Measurements from ENCODE around the gene USP20.

- TF ChIP-seq EZH2phosphoT487 (IDR thresholded peaks at IDR 0.05) (no peak), CTCF (IDR thresholded peaks at IDR 0.05) (no peak), EZH2 (IDR thresholded peaks at IDR 0.05) (no peak)
Measured at GRCh38 chr9:129852579-129852978, 17.3 kb downstream of the USP20 start.

All from neural progenitor cell (in vitro differentiated cells).